Fibroblast of skin of right biceps (primary cell): Measurements from ENCODE around the gene PANK4.

Experiments used
- DNase-seq: peaks from one replicate; pipeline ENCODE4 v3.0.0-alpha.2; 2013

The PANK4 gene

DNA sequence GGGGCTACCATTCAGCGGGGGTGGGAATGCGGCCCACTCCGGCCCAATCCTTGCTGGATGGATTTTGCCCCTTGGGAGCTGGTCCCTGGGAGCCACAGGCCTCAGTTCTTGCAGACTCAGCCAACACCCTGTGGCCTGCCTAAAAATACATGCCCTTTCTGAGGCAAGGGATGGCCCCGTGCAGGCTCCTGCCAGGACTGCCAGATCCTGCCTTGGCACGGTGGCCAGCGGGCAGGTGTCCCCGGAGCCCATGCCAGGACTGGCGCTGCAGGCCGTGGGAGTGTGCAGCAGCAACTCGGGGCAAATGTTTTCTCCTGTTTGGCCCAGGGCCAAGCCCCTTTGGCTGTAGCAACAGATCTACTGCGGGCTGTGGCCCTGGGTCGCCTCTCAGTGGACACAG, 1.6 kb upstream of the PANK4 start:
- no peak for DNase-seq

DNA sequence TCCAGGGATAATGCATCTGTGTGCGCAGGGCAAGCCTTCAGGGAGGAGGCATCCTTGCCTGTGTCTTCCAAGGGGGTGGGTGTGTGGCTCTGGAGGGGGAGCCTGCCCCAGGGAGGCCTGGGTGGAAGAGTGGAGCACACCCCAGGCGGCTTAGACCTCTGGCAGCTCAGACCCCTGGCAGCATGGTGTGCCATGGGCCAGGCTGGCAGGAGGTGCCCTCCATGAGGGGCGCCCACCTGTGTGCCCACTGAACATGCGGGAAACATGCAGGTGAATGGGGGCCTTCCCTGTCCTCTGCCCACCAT, 1.1 kb upstream of the PANK4 start:
- no peak for DNase-seq

DNA sequence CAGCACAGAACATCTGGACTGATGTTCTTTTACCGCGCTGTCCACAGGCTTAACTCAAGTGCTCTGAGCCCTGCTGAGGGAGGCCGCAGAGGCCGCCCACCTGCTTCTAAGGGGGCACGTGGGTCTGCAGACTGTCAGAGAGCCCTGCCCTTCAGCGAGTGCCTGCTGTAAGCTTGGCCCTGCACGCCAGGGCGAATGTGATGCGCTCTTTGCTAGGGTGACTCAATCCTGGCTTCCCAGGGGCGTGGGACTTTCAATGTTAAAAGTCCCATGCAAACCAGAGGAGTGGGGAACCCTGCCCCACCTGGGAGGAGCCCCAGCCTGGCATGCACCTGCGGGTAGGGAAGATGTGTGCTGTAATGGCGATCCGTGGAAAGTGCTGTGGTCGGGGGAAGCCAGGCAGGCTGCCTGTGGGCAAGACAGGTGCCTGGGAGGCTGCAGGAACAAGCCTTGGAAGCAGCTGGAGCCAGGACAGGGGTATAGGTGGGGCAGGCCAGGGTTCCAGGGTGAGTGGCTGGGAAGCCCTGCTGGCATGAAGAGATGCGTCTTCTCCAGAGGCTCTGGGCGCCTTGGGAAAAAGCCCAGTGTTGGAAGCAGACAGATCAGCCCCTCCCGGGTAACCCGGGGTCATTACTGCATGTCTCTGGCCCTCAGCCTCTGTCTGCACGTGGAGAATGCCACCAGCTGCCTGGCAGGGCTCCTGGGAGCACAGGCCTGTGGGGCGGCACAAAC, 594 bp upstream of the PANK4 start:
- DNase-seq, result peak; percentile 45

DNA sequence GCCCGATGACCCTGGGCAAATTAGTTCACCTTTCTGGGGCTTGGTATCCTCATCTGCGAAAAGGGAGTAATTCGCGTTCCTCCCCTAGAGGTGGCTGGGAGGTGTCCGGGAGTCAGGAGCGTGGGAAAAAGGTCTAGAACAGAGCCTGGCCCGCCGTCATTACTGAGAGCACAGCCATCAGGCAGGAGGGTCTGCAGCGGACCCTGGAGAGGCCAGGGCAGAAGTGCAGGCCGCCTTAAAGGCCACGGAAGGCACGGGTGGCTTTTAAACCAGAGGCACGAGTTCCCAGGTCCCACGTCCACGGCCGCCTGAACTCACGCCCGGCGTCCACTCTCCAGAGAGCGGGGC, 850 bp downstream of the PANK4 start:
- no peak for DNase-seq

DNA sequence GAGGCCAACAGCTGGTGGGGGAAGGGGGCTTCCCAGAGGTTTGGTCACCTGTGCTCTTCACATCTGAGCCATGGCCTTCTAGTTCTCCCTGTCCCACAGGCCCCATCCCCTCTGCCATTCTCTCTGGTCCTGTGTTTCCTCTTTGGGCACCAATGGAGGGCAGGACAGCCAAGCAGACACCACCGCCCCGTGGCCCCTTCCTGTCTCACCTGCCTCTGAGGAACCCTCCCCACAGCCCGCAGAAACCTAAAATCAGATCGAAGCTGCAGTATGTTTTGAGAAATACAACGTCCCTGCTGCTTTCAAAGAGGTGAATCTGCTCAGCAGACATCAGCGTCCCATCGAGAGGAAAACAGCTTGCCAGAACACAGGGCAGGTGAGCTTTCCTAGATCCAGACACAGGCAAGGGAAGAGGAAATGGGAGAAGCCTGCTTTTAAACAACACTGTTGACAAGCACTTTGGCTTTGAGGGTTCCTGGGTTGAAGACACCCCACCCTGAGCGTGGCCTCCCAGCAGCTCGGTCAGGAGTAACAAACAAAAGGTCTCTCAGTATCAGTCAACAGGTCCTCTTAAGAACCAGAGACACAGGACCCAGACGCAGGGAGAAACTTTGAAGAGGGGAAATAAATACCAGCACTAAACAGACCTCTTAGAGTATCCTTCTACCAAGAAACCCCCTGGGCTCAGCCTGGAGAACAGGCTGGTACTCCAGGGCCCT, 2.3 kb downstream of the PANK4 start:
- DNase-seq, result no peak

DNA sequence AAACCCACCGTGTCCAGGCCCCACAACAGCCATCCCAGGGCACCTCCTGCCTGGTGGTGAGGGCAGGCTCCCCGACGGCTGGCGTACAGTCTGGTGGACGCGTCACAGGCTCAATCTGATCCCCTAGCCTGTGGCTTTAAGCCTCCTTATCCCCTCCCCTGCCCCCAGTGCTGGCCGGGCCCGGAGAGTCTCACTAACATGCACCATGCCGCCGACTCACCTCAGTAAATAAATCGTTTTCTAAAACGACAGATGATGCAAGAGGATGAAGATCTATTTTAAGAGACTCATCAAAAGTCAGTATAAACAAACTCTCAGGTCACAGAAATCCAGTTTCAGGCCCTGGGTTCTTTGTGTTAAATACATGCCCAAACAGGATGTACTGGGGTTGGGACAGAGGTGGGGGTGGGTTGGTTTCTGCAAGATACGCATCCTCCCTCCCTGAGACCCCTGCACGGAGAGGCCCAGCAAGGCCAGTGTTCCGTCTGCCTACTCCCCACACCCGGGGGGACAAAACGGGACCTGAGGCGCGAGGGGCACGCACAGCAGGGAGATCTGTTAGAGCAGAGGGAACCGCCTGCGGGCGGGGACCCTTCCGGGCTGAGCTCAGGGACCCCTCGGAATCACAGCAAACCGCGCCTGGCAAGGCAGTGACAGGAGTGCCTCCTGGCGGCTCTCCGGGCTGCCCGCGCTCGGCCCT, 3.1 kb downstream of the PANK4 start:
- peak; percentile 22 for DNase-seq

DNA sequence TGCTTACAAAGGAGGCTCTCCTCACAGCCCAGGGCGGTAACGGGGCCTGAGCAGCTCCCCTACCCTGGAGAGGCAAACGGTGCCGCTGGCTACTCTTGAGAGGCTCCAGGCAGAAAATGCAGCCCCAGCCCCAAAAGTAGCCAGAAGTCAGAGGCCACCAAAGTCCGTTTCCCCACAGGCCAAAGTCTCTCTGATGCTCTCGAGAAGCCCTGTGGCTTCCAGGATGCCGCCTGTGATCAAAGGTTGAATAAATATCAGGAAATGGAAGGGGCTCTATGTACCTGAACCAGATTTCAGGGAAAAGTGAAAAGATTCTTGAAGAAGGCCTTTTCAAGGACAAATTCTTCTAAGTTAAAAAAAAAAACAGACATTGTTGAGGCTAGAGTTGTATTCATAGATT, 4.2 kb downstream of the PANK4 start:
- no peak for DNase-seq

DNA sequence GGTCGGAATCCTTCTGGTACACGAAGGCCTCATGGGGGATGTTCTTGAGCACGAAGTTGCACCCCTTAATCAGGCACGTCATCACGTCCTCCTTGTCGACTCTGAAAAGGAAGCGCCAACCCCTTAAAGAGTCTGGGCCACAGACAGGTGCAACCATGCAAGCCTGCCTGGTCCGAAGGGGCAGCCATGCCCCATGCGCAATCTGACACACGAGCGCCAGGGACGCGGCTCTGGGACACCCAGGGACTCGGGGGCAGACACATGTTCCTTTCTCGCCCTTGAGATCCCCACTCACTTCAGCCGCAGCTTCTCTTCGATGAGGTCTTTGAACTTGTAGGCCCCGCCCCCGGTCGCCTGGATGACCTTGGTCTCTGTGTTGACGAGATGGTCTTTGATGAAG, 5.6 kb downstream of the PANK4 start:
- no peak for DNase-seq

DNA sequence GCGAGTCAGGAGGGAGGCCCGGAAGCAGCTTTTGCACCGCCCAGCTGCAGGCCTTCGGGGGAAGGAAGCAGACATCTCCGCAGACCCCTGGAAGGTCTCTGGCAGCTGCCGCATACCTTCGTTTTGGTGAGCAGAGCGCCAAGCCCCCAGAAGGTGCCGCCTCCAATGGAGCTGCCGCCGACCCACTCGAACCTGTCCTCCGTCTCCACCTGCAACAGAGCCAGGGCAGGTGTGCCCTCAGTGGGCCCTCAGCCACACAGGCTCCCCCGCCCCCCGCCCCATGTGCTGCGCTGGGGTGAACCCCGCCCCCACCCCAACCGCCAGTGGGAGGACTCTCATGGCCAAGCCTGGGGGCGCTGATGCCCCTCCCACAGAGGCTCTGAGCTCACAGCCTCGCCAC, 6.2 kb downstream of the PANK4 start:
- no peak for DNase-seq

DNA sequence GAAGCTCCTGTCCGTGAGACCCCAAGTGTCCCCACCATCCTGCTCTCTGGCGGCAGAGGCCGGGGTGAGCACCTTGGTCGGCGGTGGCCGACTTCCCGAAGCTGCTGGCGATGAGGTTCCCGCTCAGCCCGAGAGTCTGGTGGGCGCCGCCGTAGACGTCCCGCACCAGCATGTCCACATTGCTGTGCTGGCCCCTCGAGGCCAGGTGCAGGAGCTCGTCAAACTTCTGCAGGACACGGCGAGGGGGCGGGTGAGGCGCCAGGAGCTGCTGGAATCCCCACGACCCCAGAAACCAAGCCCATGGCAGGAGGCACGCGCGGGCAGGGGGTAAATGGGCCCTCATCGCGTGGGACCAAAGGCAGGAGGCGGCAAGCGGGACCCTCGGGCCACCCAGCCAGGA, 6.7 kb downstream of the PANK4 start:
- no peak for DNase-seq

DNA sequence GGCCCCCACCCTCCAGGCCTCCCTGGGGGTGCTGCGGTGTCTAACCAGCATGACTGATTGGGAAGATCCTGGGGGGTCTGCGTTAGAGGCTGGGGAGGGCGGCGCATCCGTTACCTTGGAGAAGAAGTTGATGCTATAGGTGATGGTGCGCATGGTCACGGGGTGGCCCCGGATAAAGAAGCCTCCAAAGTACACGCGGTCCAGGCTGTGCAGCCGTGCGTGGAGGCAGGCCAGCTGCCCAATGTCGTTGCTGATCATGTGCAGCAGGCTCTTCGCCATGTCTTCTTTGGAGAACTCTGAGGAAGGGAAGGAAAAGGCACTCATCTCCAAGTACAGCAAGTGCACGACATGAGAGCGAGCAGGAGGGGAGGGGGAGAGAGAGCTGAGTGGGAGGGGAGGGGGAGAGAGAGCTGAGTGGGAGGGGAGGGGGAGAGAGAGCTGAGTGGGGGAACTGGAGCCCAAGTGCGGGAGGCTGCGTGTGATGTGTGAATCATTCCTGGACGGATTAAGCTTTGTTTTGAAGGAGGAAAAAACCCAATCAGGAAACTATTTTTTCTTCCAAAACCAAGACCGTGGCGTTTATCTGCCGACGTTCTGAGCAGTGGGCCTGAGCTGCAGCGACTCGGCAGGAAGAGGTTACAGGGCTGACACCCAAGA, 7.2 kb downstream of the PANK4 start:
- DNase-seq, result no peak

DNA sequence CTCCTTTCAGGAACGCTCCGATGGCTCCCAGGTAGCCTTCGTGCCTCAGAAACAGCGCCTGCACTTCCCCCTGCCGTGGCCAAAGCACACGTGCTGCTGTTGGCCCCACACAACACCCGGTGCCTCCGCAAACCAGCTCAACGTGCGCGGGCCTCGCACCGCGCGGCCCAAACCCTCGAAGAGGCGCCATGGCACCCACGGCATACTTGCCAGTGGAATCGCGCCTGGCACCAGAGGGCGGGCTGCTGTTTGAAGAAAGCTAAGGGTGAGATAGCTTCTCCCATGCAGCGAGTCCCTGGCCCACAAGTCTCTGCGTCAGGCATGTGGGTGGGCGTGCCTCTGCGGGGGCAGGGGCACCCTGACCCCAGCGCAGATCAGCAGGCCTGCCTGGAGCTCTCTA, 7.9 kb downstream of the PANK4 start:
- no peak for DNase-seq

DNA sequence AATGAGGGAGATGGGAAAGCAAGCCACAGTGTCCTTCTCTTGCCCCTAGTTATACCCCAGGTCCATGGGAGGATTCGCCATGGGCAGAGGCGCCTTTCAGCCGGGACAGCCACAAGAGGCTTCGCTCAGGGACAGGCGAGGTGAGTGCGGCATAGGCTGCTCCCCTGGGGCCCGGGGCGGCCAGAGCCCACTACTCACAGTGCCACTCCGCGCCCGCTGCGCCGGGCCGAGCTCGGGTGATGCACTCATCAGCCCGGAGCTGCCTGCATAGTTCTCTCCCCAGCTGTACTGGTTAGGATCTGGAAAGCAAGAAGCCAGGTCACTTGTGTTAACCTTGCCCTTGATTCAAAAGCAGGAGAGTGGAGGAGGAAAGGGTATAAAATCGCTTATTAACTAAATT, 8.4 kb downstream of the PANK4 start:
- DNase-seq, result no peak

DNA sequence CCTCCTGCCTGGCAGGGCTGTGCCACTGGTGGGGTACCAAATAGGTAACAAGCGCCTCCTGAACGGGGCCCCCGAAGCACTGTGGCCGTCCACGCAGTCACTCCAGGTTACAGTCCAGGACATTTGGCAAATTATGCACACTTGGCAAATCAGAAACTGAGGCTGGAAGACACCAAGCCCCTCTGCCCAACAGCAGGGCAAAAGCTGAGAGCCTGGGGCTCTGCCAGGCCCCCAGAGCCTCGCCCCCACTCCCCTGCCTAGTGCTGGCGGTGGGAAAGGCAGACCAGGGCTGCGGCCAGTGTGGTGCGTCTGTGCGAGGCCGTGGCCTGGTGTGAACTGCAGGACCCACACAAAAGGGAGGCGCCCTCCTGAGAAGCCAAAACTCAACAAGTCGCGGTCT, 9.4 kb downstream of the PANK4 start:
- no peak for DNase-seq

DNA sequence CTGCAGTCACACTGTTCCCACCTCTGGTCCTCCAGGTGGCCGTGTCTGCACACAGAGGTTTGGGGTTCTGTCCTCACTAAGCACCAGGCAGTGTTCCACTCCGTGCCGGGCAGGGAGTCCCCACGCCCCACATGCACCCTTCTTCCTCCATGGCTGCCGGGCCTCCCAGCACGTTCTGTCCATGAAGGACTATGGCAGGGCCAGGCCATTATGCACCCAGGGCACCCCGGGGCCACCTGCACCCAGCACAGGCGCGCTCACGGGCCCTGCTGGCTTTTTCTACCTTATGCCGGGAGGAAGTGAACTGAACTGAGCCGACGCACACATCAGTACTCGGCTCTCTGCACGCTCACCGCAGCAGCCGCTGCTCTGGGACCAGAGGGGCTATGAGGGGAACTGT, 10.3 kb downstream of the PANK4 start:
- no peak for DNase-seq

DNA sequence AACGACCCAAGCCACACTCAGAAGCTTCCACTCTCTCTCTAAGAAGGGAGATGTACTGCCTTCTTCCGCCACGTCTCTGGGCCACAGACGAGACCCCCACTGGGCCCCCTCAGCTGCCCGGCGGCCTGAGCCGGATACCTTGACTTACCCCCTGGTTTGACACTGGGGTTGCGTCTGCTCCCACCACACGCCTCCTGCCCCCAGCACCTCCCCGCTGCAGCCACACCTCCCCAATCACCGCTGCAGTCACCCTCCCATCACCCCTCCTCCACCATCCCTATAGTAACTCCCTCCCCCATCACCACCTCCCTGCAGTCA, 10.7 kb downstream of the PANK4 start:
- DNase-seq, result no peak

DNA sequence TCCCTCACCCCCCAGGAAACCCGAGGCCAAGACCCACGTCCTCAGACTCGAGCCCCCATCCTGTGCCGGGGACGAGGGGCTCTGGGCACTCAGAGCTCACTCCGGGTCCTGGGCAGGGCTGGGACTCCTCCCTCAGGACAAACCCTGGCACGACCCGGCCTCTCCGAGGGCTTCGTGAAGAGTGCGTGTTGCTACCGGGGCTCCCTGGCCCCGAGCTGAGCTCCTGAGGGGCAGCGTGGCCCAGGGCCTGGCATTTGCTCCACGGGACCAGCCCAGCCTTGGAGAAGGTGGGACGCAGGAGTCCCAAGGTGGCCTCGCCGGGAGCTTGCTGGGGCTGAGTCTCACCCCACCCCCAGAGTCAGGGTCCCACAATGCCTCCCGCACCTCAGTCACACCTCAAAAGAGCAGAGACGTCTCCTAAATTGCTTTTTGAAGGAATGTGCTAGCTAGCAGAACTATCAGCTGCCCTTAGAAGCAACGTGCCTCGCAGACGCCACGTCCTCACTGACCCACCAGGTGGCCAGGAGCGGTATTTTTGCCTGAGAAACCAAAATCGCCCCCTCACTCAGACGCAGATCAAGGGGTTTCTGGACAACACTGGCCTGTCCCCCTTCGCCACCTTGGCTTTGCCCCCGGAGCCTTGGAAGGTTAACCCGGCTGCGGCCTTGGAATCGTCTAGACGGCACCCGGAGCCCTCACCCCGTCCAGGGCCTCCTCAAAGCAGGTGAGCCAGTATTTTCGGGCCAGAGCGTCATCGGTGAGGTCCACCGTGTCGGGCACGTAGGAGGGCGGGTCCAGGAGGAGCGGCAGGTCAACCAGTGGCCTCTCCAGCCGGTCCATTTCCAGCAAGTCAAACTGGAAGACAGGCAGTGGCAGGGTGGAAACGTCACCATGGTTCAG, 11.3 kb downstream of the PANK4 start:
- no peak for DNase-seq

DNA sequence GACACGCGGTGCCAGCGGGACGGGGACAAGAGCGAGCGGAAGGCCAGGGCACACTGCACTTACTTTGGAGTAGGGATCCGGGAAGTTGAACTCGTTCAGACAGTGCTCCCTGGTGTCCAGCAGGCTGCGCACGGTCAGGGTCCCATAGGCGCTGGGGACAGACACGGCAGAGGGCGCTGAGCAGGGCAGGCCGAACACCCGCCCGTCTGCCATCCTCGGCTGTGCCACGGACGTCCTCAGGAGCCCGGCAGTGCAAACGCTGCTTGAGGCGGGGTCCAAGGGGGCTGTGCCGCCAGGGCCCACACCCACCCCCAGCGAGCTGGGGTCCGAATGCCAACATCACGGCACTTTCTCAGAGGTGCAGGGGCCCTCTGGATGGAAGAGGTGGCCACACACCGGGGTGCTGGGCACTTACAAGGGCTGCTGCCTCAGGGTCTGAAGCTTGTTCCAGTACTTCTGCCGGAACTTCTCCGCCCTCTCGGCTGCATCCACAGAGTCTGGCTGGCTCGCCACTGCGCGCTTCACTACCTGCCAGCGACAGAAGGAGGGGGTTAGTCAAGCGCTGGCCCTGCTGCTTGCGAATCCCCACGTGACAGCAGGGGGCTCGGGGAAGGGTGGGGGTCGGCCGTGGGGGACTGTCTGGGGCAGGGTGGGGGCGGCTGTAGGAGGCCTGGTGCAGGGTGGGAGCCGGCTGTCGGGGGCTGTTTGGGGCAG, 12.3 kb downstream of the PANK4 start:
- DNase-seq, result no peak

DNA sequence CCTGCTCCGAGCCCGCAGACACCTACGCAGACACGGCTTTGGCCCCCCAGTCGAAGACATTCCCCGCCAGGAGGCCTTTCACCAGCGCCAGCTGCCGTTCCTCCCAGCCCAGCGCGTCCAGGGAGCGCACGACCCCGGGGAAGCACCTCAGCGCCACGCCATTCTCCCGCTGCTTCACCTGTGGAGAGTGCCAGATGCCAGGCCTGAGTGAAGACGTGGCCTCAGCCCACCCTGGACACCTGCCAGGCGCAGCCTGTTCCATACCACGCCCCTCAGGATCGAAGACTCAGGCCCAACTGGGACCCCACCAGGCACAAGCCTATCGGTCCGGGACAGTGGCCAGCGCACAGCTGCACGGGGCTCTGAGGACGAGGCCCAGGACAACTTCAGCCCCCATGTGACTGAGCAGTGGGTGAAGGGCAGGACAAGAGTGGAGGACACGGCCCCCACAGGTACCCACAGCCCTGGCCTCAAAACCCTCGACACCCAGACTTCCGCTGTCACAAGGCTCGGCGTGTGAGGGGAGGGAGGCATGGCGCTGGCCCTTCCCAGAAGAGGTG, 13.5 kb downstream of the PANK4 start:
- no peak for DNase-seq

DNA sequence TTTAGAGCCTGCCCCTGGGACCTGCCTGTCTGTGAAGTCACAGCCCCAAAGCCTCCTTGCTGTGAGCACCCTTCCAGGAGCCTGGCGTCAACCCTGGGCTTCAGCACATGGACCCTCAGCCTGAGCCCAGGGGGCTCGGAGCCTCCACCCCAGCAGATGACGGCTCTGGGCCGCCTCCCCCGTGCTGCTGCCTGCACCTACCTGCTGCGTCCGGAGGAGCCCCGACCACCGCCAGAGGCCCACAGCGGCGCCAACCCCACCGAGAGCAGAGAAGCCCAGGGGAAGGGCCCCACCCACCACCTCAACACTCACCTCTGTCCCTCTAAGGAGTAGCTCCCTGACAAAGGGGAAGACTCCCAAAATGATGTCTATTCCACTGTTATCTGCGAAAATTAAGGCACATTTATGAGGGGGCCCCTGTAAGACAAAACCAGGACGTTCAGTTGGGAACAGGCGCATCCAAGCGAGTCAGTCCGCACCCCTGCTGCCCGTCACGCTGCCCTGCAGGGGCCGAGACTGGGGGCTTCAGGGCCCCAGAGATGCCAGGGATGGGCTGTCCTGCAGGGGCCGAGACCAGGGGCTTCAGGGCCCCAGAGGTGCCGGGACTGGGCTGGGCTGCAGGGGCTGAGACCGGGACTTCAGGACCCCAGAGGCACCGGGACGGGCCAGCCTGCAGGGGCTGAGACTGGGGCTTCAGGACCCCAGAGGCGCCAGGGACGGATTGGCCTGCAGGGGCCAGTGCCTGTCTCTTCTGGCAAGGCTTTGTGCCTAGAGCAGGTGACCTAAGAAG, 15.8 kb downstream of the PANK4 start:
- no peak for DNase-seq

DNA sequence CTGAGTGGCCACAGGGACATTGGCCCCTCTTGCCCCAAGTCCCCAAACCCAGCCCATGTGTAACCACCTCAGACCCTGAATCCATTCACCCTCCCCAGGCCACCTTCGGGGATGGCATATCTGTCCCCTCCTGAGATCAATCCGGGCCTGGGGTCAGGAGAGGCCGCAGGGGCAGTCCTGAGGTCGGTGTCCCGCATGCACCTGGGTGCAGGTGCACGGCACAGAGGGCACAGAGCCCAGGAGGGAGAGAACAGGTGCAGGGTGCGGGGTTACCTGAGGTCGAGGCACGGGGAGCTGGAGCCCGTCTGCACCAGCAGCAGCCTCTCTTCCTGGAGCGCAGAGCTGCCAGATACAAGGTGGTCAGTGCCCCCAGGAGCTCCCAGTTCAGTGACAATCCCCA, 16.8 kb downstream of the PANK4 start:
- no peak for DNase-seq
